B cell (primary cell): Measurements from ENCODE around the gene UBQLNL. TPM values are rescaled to one million over a fixed set of nuclear protein-coding genes. Genes with fewer than 3 reads are reported as not detected.

ENCODE experiments used
- ATAC-seq: fragments of 200-7000 bp; cut with Tn5 transposase; one replicate; pipeline ENCODE4 v1.10.0; 2021; ENCODE audit warnings: low read depth, mild to moderate bottlenecking, moderate number of reproducible peaks, moderate library complexity
- CTCF ChIA-PET: fragments of 350-600 bp; sonication (Branson Sonifier 250); formaldehyde crosslinking; loops from one replicate; lab custom pipeline; 2021; ENCODE audit warnings: antibody characterized with exemption, inconsistent platforms; lab: Charles Lee
- POLR2A ChIA-PET: fragments of 350-600 bp; sonication (Branson Sonifier 250); formaldehyde crosslinking; loops from one replicate; lab custom pipeline; 2021; ENCODE audit warnings: antibody characterized with exemption; lab: Charles Lee
- DNase-seq: peaks from one replicate; pipeline ENCODE4 v3.0.0; 2013
- H2AFZ ChIP-seq: 2 replicates; pipeline ENCODE4 v1.6.1; 2012; ENCODE audit warnings: mild to moderate bottlenecking, low read depth, low read length; ENCODE audit not compliant: insufficient read depth, poor library complexity, severe bottlenecking
- H3K27ac ChIP-seq, 2 donors: 1 replicate in 1 of 2; 2 replicates in 1 of 2; pipeline ENCODE4 v1.5.1; 2012 to 2013; ENCODE audit warnings: low read length in 2 of 2, mild to moderate bottlenecking in 2 of 2, moderate library complexity in 1 of 2
- H3K27me3 ChIP-seq, 4 experiments: fragments of 200-600 bp in 1 of 4; sonication (generic) in 1 of 4; replicated peaks in 1 of 4; 1 replicate in 2 of 4; 2 replicates in 2 of 4; pipeline versions ENCODE4 v1.6.1 to v1.7.0; 2013 to 2016; ENCODE audit warnings: low read length in 3 of 4, mild to moderate bottlenecking in 2 of 4, mixed read lengths in 1 of 4, moderate library complexity in 1 of 4; ENCODE audit not compliant: insufficient read depth in 4 of 4, control insufficient read depth in 3 of 4; ENCODE audit errors: control extremely low read depth in 1 of 4
- H3K36me3 ChIP-seq, 2 experiments: replicated peaks in 1 of 2; 1 replicate in 1 of 2; 2 replicates in 1 of 2; pipeline versions ENCODE4 v1.6.1 to v1.7.1; 2013; ENCODE audit warnings: low read length in 1 of 2; ENCODE audit not compliant: insufficient read depth in 2 of 2, control insufficient read depth in 1 of 2; ENCODE audit errors: control extremely low read depth in 1 of 2, extremely low read depth in 1 of 2
- H3K4me1 ChIP-seq, 2 donors: fragments of 200-600 bp in 1 of 2; sonication (generic) in 1 of 2; 1 replicate in 1 of 2; 2 replicates in 1 of 2; pipeline versions ENCODE4 v1.5.1 to v1.6.1; 2013 to 2017; ENCODE audit warnings: low read length in 2 of 2; ENCODE audit not compliant: control insufficient read depth in 2 of 2, insufficient read depth in 2 of 2
- H3K4me2 ChIP-seq: replicated peaks from 2 replicates; pipeline ENCODE3; 2012; ENCODE audit warnings: mild to moderate bottlenecking, low read depth, low read length; ENCODE audit not compliant: poor library complexity, severe bottlenecking
- H3K4me3 ChIP-seq, 5 experiments: fragments of 200-600 bp in 1 of 5; sonication (generic) in 1 of 5; 1 replicate in 3 of 5; 2 replicates in 2 of 5; pipeline versions ENCODE4 v1.5.1 to v1.7.0; 2011 to 2016; ENCODE audit warnings: low read length in 4 of 5, mild to moderate bottlenecking in 4 of 5, low read depth in 2 of 5, control low read depth in 1 of 5, moderate library complexity in 1 of 5; ENCODE audit not compliant: insufficient read depth in 1 of 5; ENCODE audit errors: control extremely low read depth in 1 of 5, extremely low read depth in 1 of 5
- H3K79me2 ChIP-seq: fragments of 200-600 bp; sonication (generic); one replicate; pipeline ENCODE4 v1.6.0; 2016; ENCODE audit warnings: low read length; ENCODE audit not compliant: control insufficient read depth, insufficient read depth
- H3K9ac ChIP-seq: fragments of 200-600 bp; sonication (generic); 2 replicates; pipeline ENCODE4 v1.6.1; 2017; ENCODE audit warnings: mild to moderate bottlenecking, low read length, moderate library complexity
- H3K9me3 ChIP-seq, 3 donors: one replicate each; pipeline versions ENCODE4 v1.6.1 to v1.7.1; 2013; ENCODE audit warnings: low read length in 2 of 3; ENCODE audit not compliant: control insufficient read depth in 2 of 3, insufficient read depth in 1 of 3; ENCODE audit errors: control extremely low read depth in 1 of 3
- H4K20me1 ChIP-seq: 2 replicates; pipeline ENCODE4 v1.6.0; 2012; ENCODE audit warnings: mild to moderate bottlenecking, low read length; ENCODE audit not compliant: insufficient read depth, control insufficient read depth, poor library complexity, severe bottlenecking
- H3K27ac Mint-ChIP-seq: one replicate; pipeline ENCODE4 v1.8.0; 2021; ENCODE audit warnings: mixed read lengths
- H3K27me3 Mint-ChIP-seq: one replicate; pipeline ENCODE4 v1.8.0; 2021; ENCODE audit warnings: mixed read lengths
- H3K4me1 Mint-ChIP-seq: one replicate; pipeline ENCODE4 v1.8.0; 2021; ENCODE audit warnings: mixed read lengths
- H3K4me3 Mint-ChIP-seq: one replicate; pipeline ENCODE4 v1.8.0; 2021; ENCODE audit warnings: mixed read lengths
- H3K9me3 Mint-ChIP-seq: one replicate; pipeline ENCODE4 v1.8.0; 2022; ENCODE audit warnings: mixed read lengths; ENCODE audit not compliant: insufficient read depth
- EZH2 ChIP-seq: IDR thresholded peaks from 2 replicates; pipeline ENCODE4 v1.6.1; 2012; ENCODE audit warnings: borderline replicate concordance, low read depth, mild to moderate bottlenecking, moderate library complexity, low read length; ENCODE audit not compliant: insufficient read depth, poor library complexity, severe bottlenecking
- WGBS: methylation state at CpG from one replicate; pipeline ENCODE4 v1.1.5; 2013; ENCODE audit warnings: missing lambda C conversion rate; ENCODE audit not compliant: insufficient coverage; 5-methylcytosine and 5-hydroxymethylcytosine counted together
- intact Hi-C: fragments of 100-400 bp; cut with micrococcal nuclease; formaldehyde crosslinking; loops from one replicate; pipeline ENCODE4 v1.10.0; 2022
- polyA plus RNA-seq: library from polyadenylated mRNA; depleted of rRNA; stranded (reverse); fragments of >200 nt; gene quantifications from 2 replicates; pipeline ENCODE4 v1.2.3, GENCODE V29; 2012
- total RNA-seq, 2 donors: library from RNA; stranded (reverse); fragments of 120-200 nt in 1 of 2; gene quantifications; 1 replicate in 1 of 2; 2 replicates in 1 of 2; pipeline versions ENCODE4 v1.2.3 to v1.2.4, GENCODE V29; 2013 to 2022
- TF ChIP-seq, protein P1 (sequence below): fragments of 200-600 bp; IDR thresholded peaks from one replicate; pipeline ENCODE4 v1.8.0; 2022; ENCODE audit warnings: antibody characterized with exemption, mild to moderate bottlenecking

UBQLNL gene
- total and polyA plus RNA-seq, 2 donors (not counting 1 experiment from before 2014, with no cell fraction given) = 1.3 to 1.9 TPM

DNA sequence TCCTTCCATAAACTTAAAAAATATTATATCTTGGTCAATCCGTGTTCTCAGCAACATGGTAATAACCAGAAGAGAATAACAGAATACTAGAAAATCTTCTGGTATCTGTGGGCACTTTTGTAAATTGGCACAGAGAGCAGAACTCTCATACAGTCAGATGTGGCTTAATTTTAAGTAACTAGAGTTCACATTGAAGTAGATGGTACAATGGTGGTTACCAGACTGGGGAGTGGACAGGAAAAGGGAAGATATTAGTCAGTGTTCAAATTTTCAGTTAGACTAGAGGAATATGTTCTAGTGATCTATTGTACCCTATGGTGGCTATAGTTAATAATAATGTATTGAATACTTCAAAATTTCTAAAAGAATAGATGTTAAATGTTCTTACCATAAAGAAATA lies 24.9 kb upstream of the UBQLNL start:
- no peak overlapping the region for H2AFZ ChIP-seq
- no peaks in the 10 kb centered on the region for H4K20me1 ChIP-seq
- no peaks in the 10 kb centered on the region for H3K79me2 ChIP-seq
- peaks cover 0 to 4% (median 1%) of the 10 kb centered on the region in 3 donors for H3K9me3 ChIP-seq
- H3K36me3 ChIP-seq = no peaks in the 10 kb centered on the region
- intact Hi-C loops = no loop called here
- Mint-ChIP-seq H3K4me3 (no peak overlapping the region), H3K27ac (no peak overlapping the region), H3K4me1 (no peaks in the 10 kb centered on the region), H3K27me3 (peaks cover 9% of the 10 kb centered on the region), H3K9me3 (no peaks in the 10 kb centered on the region)
- no peak overlapping the region for H3K9ac ChIP-seq
- ChIA-PET CTCF (no interaction called here), POLR2A (no interaction called here)
- no peaks in the 10 kb centered on the region for H3K27me3 ChIP-seq
- H3K4me1 ChIP-seq = no peaks in the 10 kb centered on the region
- H3K27ac ChIP-seq = no peak overlapping the region
- no peak overlapping the region for H3K4me2 ChIP-seq
- no peak for ATAC-seq
- no peak for TF ChIP-seq EZH2
- TF ChIP-seq, protein P1, sequence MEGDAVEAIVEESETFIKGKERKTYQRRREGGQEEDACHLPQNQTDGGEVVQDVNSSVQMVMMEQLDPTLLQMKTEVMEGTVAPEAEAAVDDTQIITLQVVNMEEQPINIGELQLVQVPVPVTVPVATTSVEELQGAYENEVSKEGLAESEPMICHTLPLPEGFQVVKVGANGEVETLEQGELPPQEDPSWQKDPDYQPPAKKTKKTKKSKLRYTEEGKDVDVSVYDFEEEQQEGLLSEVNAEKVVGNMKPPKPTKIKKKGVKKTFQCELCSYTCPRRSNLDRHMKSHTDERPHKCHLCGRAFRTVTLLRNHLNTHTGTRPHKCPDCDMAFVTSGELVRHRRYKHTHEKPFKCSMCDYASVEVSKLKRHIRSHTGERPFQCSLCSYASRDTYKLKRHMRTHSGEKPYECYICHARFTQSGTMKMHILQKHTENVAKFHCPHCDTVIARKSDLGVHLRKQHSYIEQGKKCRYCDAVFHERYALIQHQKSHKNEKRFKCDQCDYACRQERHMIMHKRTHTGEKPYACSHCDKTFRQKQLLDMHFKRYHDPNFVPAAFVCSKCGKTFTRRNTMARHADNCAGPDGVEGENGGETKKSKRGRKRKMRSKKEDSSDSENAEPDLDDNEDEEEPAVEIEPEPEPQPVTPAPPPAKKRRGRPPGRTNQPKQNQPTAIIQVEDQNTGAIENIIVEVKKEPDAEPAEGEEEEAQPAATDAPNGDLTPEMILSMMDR = no peak
- DNase-seq = no peak
- no CpG with 5 or more reads among the region's 1 CpG for WGBS
- no peak overlapping the region for H3K4me3 ChIP-seq

DNA sequence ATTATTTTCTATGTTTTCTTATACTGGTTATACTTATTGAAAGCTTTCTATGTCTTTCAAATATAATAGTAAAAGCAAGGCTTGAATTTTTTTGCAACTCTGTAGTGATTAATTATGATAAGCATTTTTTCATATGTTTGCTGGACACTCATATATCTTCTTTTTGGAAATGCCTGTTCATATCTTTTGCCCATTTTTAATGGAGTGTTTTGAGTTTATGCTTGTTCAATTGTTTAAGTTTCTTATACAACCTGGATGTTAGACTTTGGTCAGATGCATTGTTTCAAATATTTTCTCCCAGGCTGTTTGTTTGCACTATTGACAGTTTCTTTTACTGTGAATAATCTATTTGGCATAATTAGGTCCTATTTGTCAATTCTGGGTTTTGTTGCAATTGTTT lies 20.0 kb upstream of the UBQLNL start:
- H3K9me3 ChIP-seq = peaks cover 0 to 4% (median 1%) of the 10 kb centered on the region in 3 donors
- no peak overlapping the region for H3K4me3 ChIP-seq
- no peak overlapping the region for H2AFZ ChIP-seq
- no peaks in the 10 kb centered on the region for H3K36me3 ChIP-seq
- no peak for DNase-seq
- H3K4me1 ChIP-seq = no peaks in the 10 kb centered on the region
- no peaks in the 10 kb centered on the region for H3K79me2 ChIP-seq
- TF ChIP-seq, protein P1 = no peak
- no peak for TF ChIP-seq EZH2
- POLR2A ChIA-PET = no interaction called here
- no peak overlapping the region for H3K4me2 ChIP-seq
- H3K27ac ChIP-seq = no peak overlapping the region
- Mint-ChIP-seq H3K9me3 (no peaks in the 10 kb centered on the region), H3K4me1 (no peaks in the 10 kb centered on the region), H3K27ac (no peak overlapping the region), H3K4me3 (no peak overlapping the region), H3K27me3 (peaks cover 12% of the 10 kb centered on the region)
- no peak overlapping the region for H3K9ac ChIP-seq
- ATAC-seq = no peak
- CTCF ChIA-PET = no interaction called here
- H3K27me3 ChIP-seq = no peaks in the 10 kb centered on the region
- no peaks in the 10 kb centered on the region for H4K20me1 ChIP-seq
- intact Hi-C loops = no loop called here
